ENCODE results near the gene BCL2L14.
"Not testable (repeated sequence)": the region's sequence is repeated elsewhere in the genome, so short reads cannot be mapped to it uniquely, and the experiment has no call there.

BCL2L14 gene

GRCh38 chr12:12107678-12108077 lies 36.9 kb downstream of the BCL2L14 start:
- no peak for DNase-seq (ENCODE audit: low read depth, low spot score)

GRCh38 chr12:12108441-12109058 lies 37.8 kb downstream of the BCL2L14 start:
- DNase-seq (ENCODE audit: low read depth, low spot score), result no peak

- DNase-seq (ENCODE audit: low read depth, low spot score), result not testable (repeated sequence)
These were observed 40.3 kb downstream of the BCL2L14 start for GRCh38 chr12:12110923-12111555.

GRCh38 chr12:12115514-12115913 lies 44.8 kb downstream of the BCL2L14 start:
- DNase-seq (ENCODE audit: low read depth, low spot score), result no peak

GRCh38 chr12:12116677-12117076 lies 45.9 kb downstream of the BCL2L14 start:
- no peak for DNase-seq (ENCODE audit: low read depth, low spot score)

GRCh38 chr12:12121061-12121460 lies 50.3 kb downstream of the BCL2L14 start:
- DNase-seq (ENCODE audit: low read depth, low spot score), result no peak

- DNase-seq (ENCODE audit: low read depth, low spot score), result no peak
These were observed 52.4 kb downstream of the BCL2L14 start for GRCh38 chr12:12123036-12123604.

- DNase-seq (ENCODE audit: low read depth, low spot score), result no peak
These were observed 55.8 kb downstream of the BCL2L14 start for GRCh38 chr12:12126551-12126950.

GRCh38 chr12:12127304-12127703 lies 56.6 kb downstream of the BCL2L14 start:
- no peak for DNase-seq (ENCODE audit: low read depth, low spot score)

- no peak for DNase-seq (ENCODE audit: low read depth, low spot score)
These were observed 57.9 kb downstream of the BCL2L14 start for GRCh38 chr12:12128670-12129069.

GRCh38 chr12:12133259-12133658 lies 62.5 kb downstream of the BCL2L14 start:
- peak; percentile 4 for DNase-seq (ENCODE audit: low read depth, low spot score)

GRCh38 chr12:12133785-12134184 lies 63.0 kb downstream of the BCL2L14 start:
- DNase-seq (ENCODE audit: low read depth, low spot score), result no peak

- no peak for DNase-seq (ENCODE audit: low read depth, low spot score)
These were observed 67.7 kb downstream of the BCL2L14 start for GRCh38 chr12:12138203-12139154.

- no peak for DNase-seq (ENCODE audit: low read depth, low spot score)
These were observed 70.3 kb downstream of the BCL2L14 start for GRCh38 chr12:12141000-12141399.

GRCh38 chr12:12144531-12144930 lies 73.8 kb downstream of the BCL2L14 start:
- DNase-seq (ENCODE audit: low read depth, low spot score), result not testable (repeated sequence)

- DNase-seq (ENCODE audit: low read depth, low spot score), result no peak
These were observed 76.4 kb downstream of the BCL2L14 start for GRCh38 chr12:12147111-12147510.
